NCI-H510A (cell line): ENCODE results near the gene ANXA2R.
"Not testable (repeated sequence)": the region's sequence is repeated elsewhere in the genome, so short reads cannot be mapped to it uniquely, and the experiment has no call there.

Source experiments
- DNase-seq: peaks from one replicate; lab custom pipeline; 2025; lab: John Stamatoyannopoulos, UW

Gene ANXA2R, protein sequence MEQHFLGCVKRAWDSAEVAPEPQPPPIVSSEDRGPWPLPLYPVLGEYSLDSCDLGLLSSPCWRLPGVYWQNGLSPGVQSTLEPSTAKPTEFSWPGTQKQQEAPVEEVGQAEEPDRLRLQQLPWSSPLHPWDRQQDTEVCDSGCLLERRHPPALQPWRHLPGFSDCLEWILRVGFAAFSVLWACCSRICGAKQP

GRCh38 chr5:43040287-43041098, at the start of gene ANXA2R:
Gene ANXA2R (minus strand): TSS chr5:43040319. CDS start chr5:43040046, 273 bp downstream.
- peak; percentile 77 for DNase-seq

- DNase-seq, result not testable (repeated sequence)
Measured at GRCh38 chr5:43086118-43086908, 46.2 kb upstream of the ANXA2R start.

DNA sequence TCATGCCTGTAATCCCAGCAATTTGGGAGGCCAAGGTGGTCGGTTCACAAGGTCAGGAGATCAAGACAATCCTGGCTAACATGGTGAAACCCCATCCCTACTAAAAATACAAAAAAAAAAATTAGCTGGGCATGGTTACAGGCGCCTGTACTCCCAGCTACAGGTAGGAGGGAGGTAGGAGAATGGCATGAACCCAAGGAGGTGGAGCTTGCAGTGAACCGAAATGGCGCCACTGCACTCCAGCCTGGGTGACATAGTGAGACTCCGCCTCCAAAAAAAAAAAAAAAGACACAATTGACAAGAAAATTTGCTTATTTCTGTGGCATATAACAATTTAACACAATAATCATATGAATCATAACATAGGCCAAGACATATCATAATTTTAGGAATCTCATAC, 45.3 kb upstream of the ANXA2R start:
- no peak for DNase-seq

GRCh38 chr5:43084468-43084867, 44.3 kb upstream of the ANXA2R start:
- not testable (repeated sequence) for DNase-seq

DNA sequence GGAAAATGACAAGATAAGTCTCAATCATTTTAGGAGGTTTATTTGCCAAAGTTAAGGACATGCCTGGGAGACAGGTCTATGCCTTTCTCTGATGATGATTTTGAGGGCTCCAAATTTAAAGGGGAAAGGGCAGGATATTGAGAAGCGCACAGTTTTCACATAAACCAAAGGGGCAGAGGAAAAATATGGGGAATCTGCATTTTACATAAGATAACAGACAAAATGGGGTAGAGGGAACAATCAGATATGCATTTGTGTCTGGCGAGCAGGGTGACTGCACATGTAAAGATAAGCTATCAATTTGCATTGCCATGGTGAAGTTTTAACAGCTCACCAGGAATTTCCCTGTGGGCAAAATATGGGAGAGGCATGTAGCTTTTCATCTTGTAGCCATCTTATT, 41.2 kb upstream of the ANXA2R start:
- DNase-seq, result not testable (repeated sequence)

- DNase-seq, result no peak
Measured at GRCh38 chr5:43078956-43079355, 38.8 kb upstream of the ANXA2R start.

GRCh38 chr5:43077446-43078191, 37.5 kb upstream of the ANXA2R start:
- not testable (repeated sequence) for DNase-seq

DNA sequence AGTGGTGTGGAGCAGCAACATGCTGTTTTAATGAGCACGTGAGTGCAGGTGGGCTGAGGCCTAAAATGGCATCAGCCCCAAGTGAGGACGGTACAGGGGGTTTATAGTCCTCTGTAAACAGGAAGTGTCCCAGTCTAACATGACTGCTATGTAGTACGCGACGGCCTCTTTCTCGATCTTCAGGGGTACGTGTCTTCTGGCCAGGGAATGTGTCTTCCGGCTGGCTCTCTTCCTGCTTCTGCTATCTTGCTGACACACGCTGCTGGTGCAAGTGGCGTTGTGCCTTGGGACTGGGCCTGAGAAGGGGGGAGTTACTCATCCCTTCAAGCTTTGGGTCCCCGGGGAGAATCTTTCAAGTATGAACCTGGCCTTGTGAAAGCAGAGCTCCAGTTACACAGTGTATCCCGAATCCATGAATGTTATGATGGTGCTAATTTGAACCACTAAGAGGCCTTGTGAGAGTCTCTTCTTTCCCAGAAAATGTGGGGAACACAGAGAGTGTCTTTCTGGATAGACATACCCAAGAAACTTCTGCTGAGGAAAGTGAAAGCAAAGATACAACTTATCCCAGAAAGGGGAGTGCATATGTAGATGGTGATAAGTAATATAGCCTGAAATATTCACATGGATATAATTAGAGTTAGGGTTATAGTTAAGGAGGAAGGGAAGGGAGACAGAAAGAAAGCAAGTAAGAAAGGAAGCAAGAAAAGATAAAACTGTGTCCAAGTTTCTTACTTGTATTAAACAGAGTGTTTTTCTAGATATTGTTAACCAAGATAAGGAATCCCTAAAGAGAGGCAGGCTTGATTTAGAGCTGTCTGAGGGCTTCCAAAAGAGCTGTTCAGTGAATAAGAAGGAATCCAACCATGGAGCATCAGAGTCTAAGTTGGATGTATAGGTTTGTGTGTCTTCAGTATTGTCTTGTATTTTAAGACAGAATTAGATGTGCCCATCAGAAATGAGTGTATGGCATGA, 35.5 kb upstream of the ANXA2R start:
- no peak for DNase-seq

DNA sequence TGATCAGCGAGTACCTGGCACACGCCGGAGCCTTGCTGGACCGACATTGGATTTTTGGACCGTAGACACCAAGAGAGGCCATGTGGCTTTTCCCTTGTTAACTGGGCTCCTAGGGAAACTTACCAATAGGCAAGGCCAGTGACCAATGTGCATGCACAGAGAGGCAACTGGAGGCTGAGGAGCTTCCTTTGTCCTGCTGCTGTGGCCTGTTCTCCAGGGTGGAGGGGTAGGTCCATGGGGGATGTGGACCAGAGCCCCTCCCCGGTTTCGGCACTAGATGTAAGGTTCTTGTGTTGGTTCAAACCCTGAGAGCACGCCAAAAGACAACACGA, 34.8 kb upstream of the ANXA2R start:
- no peak for DNase-seq

DNA sequence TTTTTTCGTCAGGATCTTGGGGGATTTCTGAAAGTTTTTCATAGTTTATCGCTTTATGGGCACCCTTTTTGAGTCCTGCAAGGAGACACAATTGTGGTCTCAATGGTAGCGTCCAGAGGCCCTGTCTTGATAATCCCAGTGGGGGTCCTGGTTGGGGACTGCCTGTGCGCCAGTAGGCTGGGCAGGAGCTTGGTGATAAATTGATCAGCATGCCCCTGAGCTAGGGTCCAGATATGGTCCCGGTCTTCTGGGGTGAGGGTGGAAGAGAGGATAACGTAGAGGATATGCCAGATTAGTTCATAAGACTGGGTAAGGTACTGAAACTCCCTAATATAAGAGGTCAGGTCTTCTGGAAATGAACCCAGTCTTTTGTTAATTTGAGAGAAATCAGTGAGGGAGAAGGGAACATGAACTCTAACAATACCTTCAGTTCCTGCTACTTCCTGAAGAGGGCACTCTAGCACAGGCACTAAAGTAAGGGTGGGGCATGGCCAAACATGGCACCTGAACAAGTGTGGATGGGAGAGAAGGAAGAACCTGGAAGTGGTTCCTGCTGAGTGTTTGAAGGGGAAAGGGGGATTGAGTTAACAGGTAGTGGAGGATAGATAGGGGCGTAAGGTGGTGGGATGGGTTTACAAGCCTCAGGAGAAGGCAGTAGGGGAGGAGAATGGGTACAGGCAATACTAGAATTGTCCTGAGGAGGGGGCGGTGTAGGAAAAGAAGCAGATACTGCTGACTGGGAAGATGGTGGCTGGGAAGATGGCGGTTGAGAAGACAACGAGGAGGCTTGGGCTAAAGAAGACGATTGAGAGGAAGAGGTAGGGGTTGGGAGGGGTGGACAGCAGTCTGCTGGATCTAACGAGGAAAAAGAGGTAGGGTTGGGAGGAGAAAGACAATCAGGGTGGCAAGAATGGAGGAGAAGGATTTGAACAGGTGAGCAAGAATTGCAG, 33.8 kb upstream of the ANXA2R start:
- DNase-seq, result no peak

DNA sequence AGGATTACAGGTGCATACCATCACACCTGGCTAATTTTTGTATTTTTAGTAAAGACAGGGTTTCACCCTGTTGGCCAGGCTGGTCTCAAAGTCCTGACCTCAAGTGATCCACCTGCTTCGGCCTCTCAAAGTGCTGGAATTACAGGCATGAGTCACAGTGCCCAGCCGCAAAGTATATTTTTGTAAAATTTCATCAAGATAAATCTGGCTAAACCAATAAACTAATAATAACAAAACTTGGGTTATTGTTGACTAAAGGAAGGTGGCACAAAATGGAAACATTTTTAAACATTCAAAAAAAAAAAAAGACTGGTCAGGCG, 29.2 kb upstream of the ANXA2R start:
- DNase-seq, result not testable (repeated sequence)

- no peak for DNase-seq
Measured at GRCh38 chr5:43068037-43068436, 27.9 kb upstream of the ANXA2R start.

- peak; percentile 66 for DNase-seq
Measured at GRCh38 chr5:43066799-43067741, 27.0 kb upstream of the ANXA2R start.

DNA sequence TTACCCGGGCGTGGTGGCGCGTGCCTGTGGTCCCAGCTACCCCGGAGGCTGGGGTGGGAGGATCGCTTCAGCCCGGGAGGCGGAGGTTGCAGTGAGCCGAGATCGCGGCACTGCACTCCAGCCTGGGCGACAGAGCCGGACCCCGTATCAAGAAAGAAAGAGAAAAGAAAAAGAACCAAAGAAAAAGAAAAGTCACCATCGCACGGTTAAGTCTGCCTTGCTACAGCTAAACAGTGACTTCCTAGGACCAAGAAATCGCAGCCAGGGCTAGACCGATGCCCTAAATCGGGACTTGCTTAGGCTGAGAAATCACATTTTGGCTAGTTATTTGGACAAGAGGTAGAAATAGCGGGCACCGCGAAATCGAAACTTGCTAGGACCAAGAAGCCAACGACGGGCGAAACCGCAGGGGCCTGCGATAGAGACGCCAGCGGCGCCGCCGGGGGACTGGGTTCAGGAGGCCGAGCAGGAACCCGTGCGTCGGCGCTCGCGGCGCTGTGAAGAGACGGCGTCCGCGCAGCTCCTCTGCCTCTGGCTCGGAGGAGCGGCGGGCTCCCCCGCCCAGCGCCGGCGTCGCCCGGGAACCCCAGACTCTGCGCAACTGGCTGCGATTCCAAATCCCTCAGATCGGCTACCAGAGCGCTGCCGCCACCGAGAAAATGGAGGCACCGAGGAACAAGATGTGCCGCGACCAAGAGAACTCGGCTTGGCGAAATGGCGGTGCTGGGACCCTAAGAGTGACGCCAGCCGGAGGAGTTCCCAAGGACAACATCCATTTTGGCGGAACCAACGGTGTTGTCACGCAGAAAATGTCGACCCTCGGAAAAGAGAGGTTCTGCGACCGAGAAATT, 26.1 kb upstream of the ANXA2R start:
- DNase-seq, result peak; percentile 62

DNA sequence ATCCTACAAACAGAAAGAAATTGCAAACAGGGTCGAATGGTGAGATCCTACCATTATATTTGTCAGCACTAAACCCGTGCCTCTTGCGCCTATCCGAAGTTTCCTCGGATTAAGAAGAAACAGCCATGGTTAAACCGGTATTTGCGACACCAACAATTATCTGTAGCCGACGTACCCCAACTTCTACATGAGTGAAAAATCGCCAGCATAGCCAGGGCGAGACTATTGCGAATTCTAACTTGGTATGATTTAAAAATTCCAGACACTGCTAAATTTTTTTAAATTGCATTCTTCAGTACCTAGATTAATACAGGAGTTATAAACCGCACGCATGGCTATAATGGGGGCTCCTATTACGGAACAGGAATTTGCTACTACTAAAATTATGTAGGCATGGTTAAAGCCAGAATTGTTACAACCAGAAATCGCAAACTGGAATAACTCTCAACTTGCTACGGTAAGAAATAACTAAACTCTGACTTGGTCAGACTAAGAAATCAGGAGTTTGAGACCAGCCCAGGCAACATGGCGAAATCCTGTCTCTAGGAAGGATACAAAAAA, 25.3 kb upstream of the ANXA2R start:
- no peak for DNase-seq

DNA sequence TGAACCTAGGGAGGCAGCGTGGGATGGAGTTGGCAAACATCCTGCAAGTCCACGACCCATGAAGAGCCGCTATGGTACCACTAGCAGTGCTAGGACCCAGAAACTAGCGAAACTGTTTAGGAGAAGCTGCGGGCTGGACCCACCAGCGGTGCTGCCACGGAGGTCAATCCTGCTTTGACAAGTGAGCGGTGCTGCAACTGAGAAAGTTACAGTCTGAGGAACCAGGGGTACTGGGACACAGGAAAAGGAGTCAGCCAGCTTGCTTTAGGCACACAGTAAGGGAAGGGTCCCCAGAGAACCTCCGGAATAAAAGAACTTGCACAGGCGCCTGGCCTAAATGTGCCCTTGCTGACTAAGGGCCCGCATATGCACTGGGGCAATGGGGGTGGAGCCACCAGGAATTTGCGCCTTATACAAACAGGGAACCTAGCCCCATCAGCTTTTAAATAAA, 23.6 kb upstream of the ANXA2R start:
- DNase-seq, result no peak

- DNase-seq, result no peak
Measured at GRCh38 chr5:43061352-43062075, 21.4 kb upstream of the ANXA2R start.
